OCI-LY7 (cell line): Measurements from ENCODE around the gene SPAG5. TPM values are rescaled to one million over a fixed set of nuclear protein-coding genes. Genes with fewer than 3 reads are reported as not detected.

Source experiments
- BruUV-seq: library from RNA; stranded (reverse); fragments of 400-500 nt; replicated peaks from 2 replicates; lab custom pipeline; 2021; lab: Mats Ljungman, UMichigan
- CTCF ChIA-PET: fragments of 300-600 bp; sonication (Branson Sonifier 250); formaldehyde crosslinking; loops from one replicate; lab custom pipeline; 2022; ENCODE audit warnings: antibody characterized with exemption; ENCODE audit not compliant: unreplicated experiment; lab: Charles Lee
- POLR2A ChIA-PET: fragments of 300-600 bp; sonication (Branson Sonifier 250); formaldehyde crosslinking; loops from one replicate; lab custom pipeline; 2022; ENCODE audit warnings: antibody characterized with exemption; lab: Charles Lee
- DNase-seq: peaks from one replicate; pipeline ENCODE4 v3.0.0-alpha.2; 2015; ENCODE audit warnings: low spot score
- H2AFZ ChIP-seq: fragments of 200-600 bp; sonication (generic), shearing (Covaris generic); 2 replicates; pipeline ENCODE4 v1.6.1; 2014; ENCODE audit warnings: mild to moderate bottlenecking, antibody characterized with exemption, low read length, moderate library complexity
- H3K27ac ChIP-seq: fragments of 200-600 bp; sonication (generic); 2 replicates; pipeline ENCODE4 v1.5.1; 2014; ENCODE audit warnings: mixed run types, low read depth, mild to moderate bottlenecking, moderate library complexity, low read length, inconsistent platforms; ENCODE audit not compliant: poor library complexity, severe bottlenecking
- H3K36me3 ChIP-seq: fragments of 200-600 bp; sonication (generic); 2 replicates; pipeline ENCODE4 v1.6.1; 2014; ENCODE audit warnings: mild to moderate bottlenecking, antibody characterized with exemption, low read length, moderate library complexity, mixed read lengths; ENCODE audit not compliant: insufficient read depth
- H3K4me1 ChIP-seq: fragments of 200-600 bp; sonication (generic); 2 replicates; pipeline ENCODE4 v1.5.1; 2014; ENCODE audit warnings: mild to moderate bottlenecking, low read length; ENCODE audit not compliant: insufficient read depth, poor library complexity, severe bottlenecking
- H3K4me2 ChIP-seq: fragments of 200-600 bp; sonication (generic); 2 replicates; pipeline ENCODE4 v1.6.1; 2014; ENCODE audit warnings: mild to moderate bottlenecking, low read length
- H3K4me3 ChIP-seq: fragments of 200-600 bp; sonication (generic); 2 replicates; pipeline ENCODE4 v1.5.1; 2014; ENCODE audit warnings: mild to moderate bottlenecking, low read depth, low read length; ENCODE audit not compliant: poor library complexity, severe bottlenecking
- H3K79me2 ChIP-seq: fragments of 200-600 bp; sonication (generic); 2 replicates; pipeline ENCODE4 v1.6.1; 2016; ENCODE audit warnings: low read depth, mild to moderate bottlenecking, low read length, moderate library complexity, mixed read lengths; ENCODE audit not compliant: insufficient read depth
- H3K9me2 ChIP-seq: fragments of 200-600 bp; sonication (generic); 2 replicates; pipeline ENCODE4 v1.6.1; 2016; ENCODE audit warnings: mild to moderate bottlenecking, low read length, mixed read lengths; ENCODE audit not compliant: insufficient read depth
- H3K9me3 ChIP-seq: fragments of 200-600 bp; sonication (generic); 2 replicates; pipeline ENCODE4 v1.6.1; 2014; ENCODE audit warnings: mild to moderate bottlenecking, mixed run types, low read length, mixed read lengths
- H4K20me1 ChIP-seq: fragments of 200-600 bp; sonication (generic); 2 replicates; pipeline ENCODE4 v1.6.1; 2014; ENCODE audit warnings: mild to moderate bottlenecking, antibody characterized with exemption, low read length, moderate library complexity, mixed read lengths; ENCODE audit not compliant: insufficient read depth
- CTCF ChIP-seq: fragments of 200-600 bp; sonication (generic); conservative IDR thresholded peaks from 2 replicates; pipeline ENCODE4 v1.5.1; 2014; ENCODE audit warnings: mild to moderate bottlenecking, antibody characterized with exemption, low read length, moderate library complexity, mixed read lengths
- EZH2phosphoT487 ChIP-seq: fragments of 200-600 bp; sonication (generic); IDR thresholded peaks from 2 replicates; pipeline ENCODE4 v1.6.1; 2018; ENCODE audit warnings: low read depth, borderline replicate concordance, mild to moderate bottlenecking, mixed run types, antibody characterized with exemption, low read length, moderate library complexity, mixed read lengths
- intact Hi-C: fragments of 100-400 bp; cut with micrococcal nuclease; formaldehyde crosslinking; loops from one replicate; pipeline ENCODE4 v1.10.0; 2022; ENCODE audit not compliant: unreplicated experiment
- total RNA-seq, 2 experiments: library from RNA; depleted of rRNA in 1 of 2; stranded (reverse); fragments of >200 nt in 1 of 2; shearing (Covaris generic) in 1 of 2; gene quantifications; 2 replicates each; pipeline ENCODE4 v1.2.3, GENCODE V29; 2014 to 2022

The SPAG5 gene
- total RNA-seq, 2 experiments from 2014 or later, result 152 to 161 TPM

- no peak overlapping the region for H3K4me2 ChIP-seq
- DNase-seq, result no peak
- peaks cover 21% of the 10 kb centered on the region for H3K4me1 ChIP-seq
- ChIA-PET POLR2A (no interaction called here), CTCF (no interaction called here)
- H3K9me3 ChIP-seq, result no peaks in the 10 kb centered on the region
- H4K20me1 ChIP-seq, result no peaks in the 10 kb centered on the region
- TF ChIP-seq EZH2phosphoT487, result no peak
- TF ChIP-seq CTCF, result no peak
- no peaks in the 10 kb centered on the region for H3K9me2 ChIP-seq
- H3K79me2 ChIP-seq, result no peaks in the 10 kb centered on the region
- no TSS peak for BruUV-seq
- intact Hi-C loops, result no loop called here
- no peak overlapping the region for H3K4me3 ChIP-seq
- H3K36me3 ChIP-seq, result peaks cover 47% of the 10 kb centered on the region
- H2AFZ ChIP-seq, result no peak overlapping the region
- H3K27ac ChIP-seq, result no peak overlapping the region
Observed at GRCh38 chr17:28574526-28574925, 24.3 kb downstream of the SPAG5 start.

GRCh38 chr17:28573966-28574480, 24.8 kb downstream of the SPAG5 start:
- no peaks in the 10 kb centered on the region for H4K20me1 ChIP-seq
- H3K9me2 ChIP-seq, result no peaks in the 10 kb centered on the region
- peaks cover 23% of the 10 kb centered on the region for H3K4me1 ChIP-seq
- H3K4me2 ChIP-seq, result no peak overlapping the region
- H2AFZ ChIP-seq, result no peak overlapping the region
- intact Hi-C loops, result no loop called here
- no peaks in the 10 kb centered on the region for H3K79me2 ChIP-seq
- ChIA-PET CTCF (no interaction called here), POLR2A (interaction anchor here (0.5 kb wide), 1 partner anchor 23 kb away, joined by 3 read pairs; no protein-coding TSS in a partner anchor)
- TF ChIP-seq CTCF (no peak), EZH2phosphoT487 (no peak)
- H3K9me3 ChIP-seq, result no peaks in the 10 kb centered on the region
- no peak overlapping the region for H3K27ac ChIP-seq
- no peak overlapping the region for H3K4me3 ChIP-seq
- no TSS peak for BruUV-seq
- peaks cover 42% of the 10 kb centered on the region for H3K36me3 ChIP-seq
- DNase-seq, result no peak

- H4K20me1 ChIP-seq, result no peaks in the 10 kb centered on the region
- no peak overlapping the region for H2AFZ ChIP-seq
- DNase-seq, result no peak
- H3K9me2 ChIP-seq, result no peaks in the 10 kb centered on the region
- intact Hi-C loops, result no loop called here
- H3K4me1 ChIP-seq, result peaks cover 24% of the 10 kb centered on the region
- H3K4me3 ChIP-seq, result no peak overlapping the region
- H3K27ac ChIP-seq, result no peak overlapping the region
- no TSS peak for BruUV-seq
- H3K9me3 ChIP-seq, result no peaks in the 10 kb centered on the region
- CTCF ChIA-PET, result no interaction called here
- peaks cover 37% of the 10 kb centered on the region for H3K36me3 ChIP-seq
- no peak overlapping the region for H3K4me2 ChIP-seq
- H3K79me2 ChIP-seq, result no peaks in the 10 kb centered on the region
- TF ChIP-seq CTCF (no peak), EZH2phosphoT487 (no peak)
- POLR2A ChIA-PET, result no interaction called here
Observed at GRCh38 chr17:28573521-28573920, 25.3 kb downstream of the SPAG5 start.
